Activated CD4-positive, alpha-beta memory T cell treated with anti-CD3 and anti-CD28 coated beads for 36 hours (primary cell): Measurements from ENCODE around the gene NUMA1. TPM values are rescaled to one million over a fixed set of nuclear protein-coding genes. Genes with fewer than 3 reads are reported as not detected.

Experiments used
- CTCF ChIA-PET: fragments of 350-600 bp; sonication (Branson Sonifier 250); formaldehyde crosslinking; loops from one replicate; lab custom pipeline; 2021; ENCODE audit warnings: antibody characterized with exemption, inconsistent platforms; lab: Charles Lee
- POLR2A ChIA-PET: fragments of 350-600 bp; sonication (Branson Sonifier 250); formaldehyde crosslinking; loops from one replicate; lab custom pipeline; 2021; ENCODE audit warnings: antibody characterized with exemption; lab: Charles Lee
- DNase-seq: peaks from one replicate; pipeline ENCODE4 v3.0.0-alpha.2; 2020
- H3K27ac Mint-ChIP-seq: one replicate; pipeline ENCODE4 v1.8.0; 2021; ENCODE audit warnings: mixed read lengths
- H3K27me3 Mint-ChIP-seq: one replicate; pipeline ENCODE4 v1.8.0; 2021; ENCODE audit warnings: mixed read lengths
- H3K36me3 Mint-ChIP-seq: one replicate; pipeline ENCODE4 v1.8.0; 2021; ENCODE audit warnings: mixed read lengths
- H3K4me1 Mint-ChIP-seq: one replicate; pipeline ENCODE4 v1.8.0; 2021; ENCODE audit warnings: low read depth, mixed read lengths
- H3K4me3 Mint-ChIP-seq: one replicate; pipeline ENCODE4 v1.8.0; 2021; ENCODE audit warnings: mild to moderate bottlenecking, mixed read lengths
- H3K9me3 Mint-ChIP-seq: one replicate; pipeline ENCODE4 v1.8.0; 2021; ENCODE audit warnings: mixed read lengths
- intact Hi-C: fragments of 100-400 bp; cut with micrococcal nuclease; formaldehyde crosslinking; loops from one replicate; pipeline ENCODE4 v1.15.1; 2023
- total RNA-seq, 2 experiments: library from RNA; stranded (reverse); gene quantifications; one replicate each; pipeline ENCODE4 v1.2.3, GENCODE V29; 2021

NUMA1 gene
- total RNA-seq, 2 experiments from 2014 or later = 149 to 158 TPM

GRCh38 chr11:72079819-72080325, 470 bp downstream of the NUMA1 start:
- Mint-ChIP-seq H3K4me1 (peaks cover 31% of the 10 kb centered on the region), H3K4me3 (peak overlapping the region; percentile 92), H3K27ac (peak overlapping the region; percentile 96), H3K9me3 (no peaks in the 10 kb centered on the region), H3K27me3 (no peaks in the 10 kb centered on the region), H3K36me3 (peaks cover 7% of the 10 kb centered on the region)
- intact Hi-C loops = loop anchor here (1.0 kb wide), 6 partner anchors 23 to 293 kb away; partner anchors contain the start of genes ANAPC15, LAMTOR1 and XNDC1N
- ChIA-PET POLR2A (interaction anchor here (0.6 kb wide), 1 partner anchor 22 kb away, joined by 3 read pairs; no protein-coding TSS in a partner anchor), CTCF (interaction anchor here (0.5 to 4.1 kb wide), 3 partner anchors 12 to 54 kb away, joined by 3 to 26 read pairs (median 7); no protein-coding TSS in a partner anchor)
- DNase-seq = no peak

- peaks cover 7% of the 10 kb centered on the region for H3K36me3 Mint-ChIP-seq
- intact Hi-C loops = no loop called here
- ChIA-PET POLR2A (interaction anchor here (1.6 kb wide), 1 partner anchor 38 kb away, joined by 5 read pairs; no protein-coding TSS in a partner anchor), CTCF (interaction anchor here (1.2 to 4.1 kb wide), 4 partner anchors 10 to 53 kb away, joined by 3 to 26 read pairs (median 8); no protein-coding TSS in a partner anchor)
- H3K4me1 Mint-ChIP-seq = peaks cover 31% of the 10 kb centered on the region
- no peaks in the 10 kb centered on the region for H3K27me3 Mint-ChIP-seq
- no peak overlapping the region for H3K27ac Mint-ChIP-seq
- no peaks in the 10 kb centered on the region for H3K9me3 Mint-ChIP-seq
- H3K4me3 Mint-ChIP-seq = peak overlapping the region; percentile 92
- no peak for DNase-seq
Observed at GRCh38 chr11:72078477-72078876, 1.9 kb downstream of the NUMA1 start.

- ChIA-PET CTCF (interaction anchor here (1.1 to 1.7 kb wide), 5 partner anchors 17 to 355 kb away, joined by 3 to 6 read pairs (median 4); no protein-coding TSS in a partner anchor), POLR2A (no interaction called here)
- no peak for DNase-seq
- Mint-ChIP-seq H3K9me3 (no peaks in the 10 kb centered on the region), H3K27me3 (no peaks in the 10 kb centered on the region), H3K36me3 (peaks cover 7% of the 10 kb centered on the region), H3K4me3 (no peak overlapping the region), H3K27ac (no peak overlapping the region), H3K4me1 (peaks cover 27% of the 10 kb centered on the region)
- intact Hi-C loops = no loop called here
Observed at GRCh38 chr11:72075756-72076155, 4.6 kb downstream of the NUMA1 start.

- peaks cover 5% of the 10 kb centered on the region for H3K36me3 Mint-ChIP-seq
- peaks cover 30% of the 10 kb centered on the region for H3K4me1 Mint-ChIP-seq
- H3K9me3 Mint-ChIP-seq = no peaks in the 10 kb centered on the region
- no peak overlapping the region for H3K4me3 Mint-ChIP-seq
- intact Hi-C loops = no loop called here
- DNase-seq = no peak
- H3K27ac Mint-ChIP-seq = no peak overlapping the region
- ChIA-PET POLR2A (no interaction called here), CTCF (interaction anchor here (1.1 to 1.7 kb wide), 5 partner anchors 18 to 356 kb away, joined by 3 to 6 read pairs (median 4); no protein-coding TSS in a partner anchor)
- no peaks in the 10 kb centered on the region for H3K27me3 Mint-ChIP-seq
Observed at GRCh38 chr11:72075109-72075508, 5.2 kb downstream of the NUMA1 start.

GRCh38 chr11:72072348-72072747, 8.0 kb downstream of the NUMA1 start:
- Mint-ChIP-seq H3K36me3 (peaks cover 17% of the 10 kb centered on the region), H3K27ac (peak overlapping the region; percentile 25), H3K4me1 (peaks cover 46% of the 10 kb centered on the region), H3K4me3 (no peak overlapping the region), H3K9me3 (no peaks in the 10 kb centered on the region), H3K27me3 (no peaks in the 10 kb centered on the region)
- CTCF ChIA-PET = interaction anchor here (1.2 to 3.1 kb wide), 3 partner anchors 21 to 72 kb away, joined by 3 to 11 read pairs (median 4); no protein-coding TSS in a partner anchor
- intact Hi-C loops = no loop called here
- DNase-seq = no peak
- POLR2A ChIA-PET = no interaction called here

GRCh38 chr11:72070491-72070890, 9.9 kb downstream of the NUMA1 start:
- POLR2A ChIA-PET = no interaction called here
- Mint-ChIP-seq H3K4me3 (no peak overlapping the region), H3K36me3 (peaks cover 17% of the 10 kb centered on the region), H3K27me3 (no peaks in the 10 kb centered on the region), H3K27ac (no peak overlapping the region), H3K4me1 (peaks cover 41% of the 10 kb centered on the region), H3K9me3 (no peaks in the 10 kb centered on the region)
- no peak for DNase-seq
- intact Hi-C loops = no loop called here
- CTCF ChIA-PET = no interaction called here

GRCh38 chr11:72069787-72070251, 10.5 kb downstream of the NUMA1 start:
- DNase-seq = peak; percentile 44
- CTCF ChIA-PET = no interaction called here
- Mint-ChIP-seq H3K27ac (peak overlapping the region; percentile 64), H3K36me3 (peaks cover 17% of the 10 kb centered on the region), H3K9me3 (no peaks in the 10 kb centered on the region), H3K4me1 (peaks cover 41% of the 10 kb centered on the region), H3K4me3 (no peak overlapping the region), H3K27me3 (no peaks in the 10 kb centered on the region)
- intact Hi-C loops = no loop called here
- POLR2A ChIA-PET = no interaction called here

GRCh38 chr11:72069200-72069599, 11.1 kb downstream of the NUMA1 start:
- intact Hi-C loops = no loop called here
- peaks cover 17% of the 10 kb centered on the region for H3K36me3 Mint-ChIP-seq
- H3K4me3 Mint-ChIP-seq = no peak overlapping the region
- peaks cover 41% of the 10 kb centered on the region for H3K4me1 Mint-ChIP-seq
- no peaks in the 10 kb centered on the region for H3K9me3 Mint-ChIP-seq
- H3K27me3 Mint-ChIP-seq = no peaks in the 10 kb centered on the region
- ChIA-PET POLR2A (no interaction called here), CTCF (interaction anchor here (0.8 to 2.0 kb wide), 2 partner anchors 10 to 21 kb away, joined by 3 to 7 read pairs; no protein-coding TSS in a partner anchor)
- H3K27ac Mint-ChIP-seq = peak overlapping the region; percentile 64
- no peak for DNase-seq

- no peak overlapping the region for H3K4me3 Mint-ChIP-seq
- peaks cover 17% of the 10 kb centered on the region for H3K36me3 Mint-ChIP-seq
- CTCF ChIA-PET = interaction anchor here (1.0 to 2.7 kb wide), 5 partner anchors 11 to 76 kb away, joined by 3 to 13 read pairs (median 7); no protein-coding TSS in a partner anchor
- H3K27me3 Mint-ChIP-seq = no peaks in the 10 kb centered on the region
- DNase-seq = no peak
- peaks cover 41% of the 10 kb centered on the region for H3K4me1 Mint-ChIP-seq
- POLR2A ChIA-PET = no interaction called here
- intact Hi-C loops = no loop called here
- H3K27ac Mint-ChIP-seq = no peak overlapping the region
- no peaks in the 10 kb centered on the region for H3K9me3 Mint-ChIP-seq
Observed at GRCh38 chr11:72067676-72068075, 12.7 kb downstream of the NUMA1 start.

GRCh38 chr11:72067266-72067665, 13.1 kb downstream of the NUMA1 start:
- POLR2A ChIA-PET = no interaction called here
- H3K36me3 Mint-ChIP-seq = peaks cover 17% of the 10 kb centered on the region
- H3K27me3 Mint-ChIP-seq = no peaks in the 10 kb centered on the region
- CTCF ChIA-PET = interaction anchor here (0.9 to 2.7 kb wide), 6 partner anchors 10 to 76 kb away, joined by 3 to 13 read pairs (median 6); no protein-coding TSS in a partner anchor
- intact Hi-C loops = no loop called here
- H3K9me3 Mint-ChIP-seq = no peaks in the 10 kb centered on the region
- H3K27ac Mint-ChIP-seq = no peak overlapping the region
- no peak overlapping the region for H3K4me3 Mint-ChIP-seq
- H3K4me1 Mint-ChIP-seq = peaks cover 37% of the 10 kb centered on the region
- DNase-seq = no peak

GRCh38 chr11:72066855-72067254, 13.5 kb downstream of the NUMA1 start:
- ChIA-PET CTCF (interaction anchor here (0.9 to 2.7 kb wide), 5 partner anchors 10 to 117 kb away, joined by 3 to 13 read pairs (median 4); no protein-coding TSS in a partner anchor), POLR2A (interaction anchor here (0.5 kb wide), 1 partner anchor 45 kb away, joined by 4 read pairs; no protein-coding TSS in a partner anchor)
- peaks cover 18% of the 10 kb centered on the region for H3K36me3 Mint-ChIP-seq
- DNase-seq = no peak
- peaks cover 33% of the 10 kb centered on the region for H3K4me1 Mint-ChIP-seq
- intact Hi-C loops = no loop called here
- H3K9me3 Mint-ChIP-seq = no peaks in the 10 kb centered on the region
- no peaks in the 10 kb centered on the region for H3K27me3 Mint-ChIP-seq
- H3K4me3 Mint-ChIP-seq = no peak overlapping the region
- H3K27ac Mint-ChIP-seq = no peak overlapping the region

- ChIA-PET POLR2A (no interaction called here), CTCF (interaction anchor here (0.7 to 0.9 kb wide), 2 partner anchors 12 to 36 kb away, joined by 3 read pairs; no protein-coding TSS in a partner anchor)
- intact Hi-C loops = no loop called here
- Mint-ChIP-seq H3K4me3 (no peak overlapping the region), H3K4me1 (no peaks in the 10 kb centered on the region), H3K27ac (no peak overlapping the region), H3K9me3 (no peaks in the 10 kb centered on the region), H3K27me3 (no peaks in the 10 kb centered on the region), H3K36me3 (peaks cover 12% of the 10 kb centered on the region)
- DNase-seq = no peak
Observed at GRCh38 chr11:72061739-72062396, 18.5 kb downstream of the NUMA1 start.
